H9 (cell line): ENCODE results near the gene NPTXR. TPM values are rescaled to one million over a fixed set of nuclear protein-coding genes. Genes with fewer than 3 reads are reported as not detected.

Source experiments
- DNase-seq: peaks from one replicate; pipeline ENCODE4 v3.0.0-alpha.2; 2017
- H2AFZ ChIP-seq: one replicate; pipeline ENCODE4 v1.6.1; 2013; ENCODE audit warnings: mild to moderate bottlenecking, low read length, control low read depth, moderate library complexity
- H2AK5ac ChIP-seq: 2 replicates; pipeline ENCODE4 v1.6.1; 2013; ENCODE audit warnings: low read length, control low read depth, mixed read lengths; ENCODE audit not compliant: insufficient read length
- H2BK120ac ChIP-seq: one replicate; pipeline ENCODE4 v1.6.1; 2013; ENCODE audit warnings: low read depth, mild to moderate bottlenecking, low read length, control low read depth, inconsistent platforms; ENCODE audit not compliant: poor library complexity, severe bottlenecking
- H2BK12ac ChIP-seq: 2 replicates; pipeline ENCODE4 v1.6.1; 2013; ENCODE audit warnings: low read length, control low read depth, mixed read lengths, low read depth; ENCODE audit not compliant: insufficient read length
- H2BK15ac ChIP-seq: 2 replicates; pipeline ENCODE4 v1.6.1; 2013; ENCODE audit warnings: low read depth, low read length, control low read depth
- H2BK20ac ChIP-seq: one replicate; pipeline ENCODE4 v1.6.1; 2013; ENCODE audit warnings: low read depth, mild to moderate bottlenecking, low read length, control low read depth, inconsistent platforms; ENCODE audit not compliant: poor library complexity, severe bottlenecking
- H2BK5ac ChIP-seq: 2 replicates; pipeline ENCODE4 v1.6.1; 2013; ENCODE audit warnings: low read length, control low read depth, mixed read lengths; ENCODE audit not compliant: insufficient read length
- H3K14ac ChIP-seq: 2 replicates; pipeline ENCODE4 v1.6.1; 2013; ENCODE audit warnings: low read length, control low read depth; ENCODE audit not compliant: insufficient read depth
- H3K18ac ChIP-seq: 2 replicates; pipeline ENCODE4 v1.6.1; 2013; ENCODE audit warnings: low read depth, mild to moderate bottlenecking, mixed read lengths, low read length, control low read depth; ENCODE audit not compliant: insufficient read length
- H3K23ac ChIP-seq: 2 replicates; pipeline ENCODE4 v1.6.1; 2013; ENCODE audit warnings: low read length, control low read depth, mixed read lengths, low read depth; ENCODE audit not compliant: insufficient read length
- H3K23me2 ChIP-seq: 2 replicates; pipeline ENCODE4 v1.6.1; 2013; ENCODE audit warnings: low read depth, mild to moderate bottlenecking, mixed read lengths, low read length, control low read depth; ENCODE audit not compliant: insufficient read length, poor library complexity, severe bottlenecking
- H3K27ac ChIP-seq: 2 replicates; pipeline ENCODE4 v1.5.1; 2013; ENCODE audit warnings: low read length, control low read depth, mixed read lengths, low read depth; ENCODE audit not compliant: insufficient read length
- H3K27me3 ChIP-seq: 2 replicates; pipeline ENCODE4 v1.6.1; 2013; ENCODE audit warnings: low read length, control low read depth, inconsistent platforms; ENCODE audit not compliant: insufficient read depth
- H3K4ac ChIP-seq: 2 replicates; pipeline ENCODE4 v1.6.1; 2013; ENCODE audit warnings: low read depth, mild to moderate bottlenecking, control low read depth, inconsistent platforms, low read length, moderate library complexity
- H3K4me1 ChIP-seq: 2 replicates; pipeline ENCODE4 v1.6.1; 2013; ENCODE audit warnings: low read length, control low read depth, inconsistent platforms; ENCODE audit not compliant: insufficient read depth
- H3K4me2 ChIP-seq: 2 replicates; pipeline ENCODE4 v1.6.1; 2013; ENCODE audit warnings: low read length, control low read depth, mixed read lengths; ENCODE audit not compliant: insufficient read length, insufficient read depth
- H3K56ac ChIP-seq: 2 replicates; pipeline ENCODE4 v1.6.1; 2013; ENCODE audit warnings: low read depth, mild to moderate bottlenecking, mixed read lengths, low read length, control low read depth; ENCODE audit not compliant: insufficient read length
- H3K79me1 ChIP-seq: 2 replicates; pipeline ENCODE4 v1.6.1; 2013; ENCODE audit warnings: low read depth, mild to moderate bottlenecking, moderate library complexity, low read length, control low read depth, inconsistent platforms; ENCODE audit not compliant: insufficient read depth, poor library complexity, severe bottlenecking
- H3K79me2 ChIP-seq: 2 replicates; pipeline ENCODE4 v1.6.1; 2013; ENCODE audit warnings: low read length, control low read depth, inconsistent platforms; ENCODE audit not compliant: insufficient read depth
- H3K9ac ChIP-seq: 2 replicates; pipeline ENCODE4 v1.6.1; 2013; ENCODE audit warnings: low read length, control low read depth, mixed read lengths; ENCODE audit not compliant: insufficient read length; ENCODE audit errors: extremely low read depth
- H3K9me3 ChIP-seq: one replicate; pipeline ENCODE4 v1.6.1; 2013; ENCODE audit warnings: low read depth, low read length, inconsistent platforms; ENCODE audit not compliant: control insufficient read depth
- H3T11ph ChIP-seq: one replicate; pipeline ENCODE4 v1.6.1; 2013; ENCODE audit warnings: mild to moderate bottlenecking, low read length, control low read depth, inconsistent platforms
- H4K20me1 ChIP-seq: one replicate; pipeline ENCODE4 v1.6.1; 2013; ENCODE audit not compliant: control insufficient read depth, insufficient read length, insufficient read depth
- H4K5ac ChIP-seq: 2 replicates; pipeline ENCODE4 v1.6.1; 2013; ENCODE audit warnings: low read depth, mild to moderate bottlenecking, mixed read lengths, low read length, control low read depth; ENCODE audit not compliant: insufficient read length
- H4K8ac ChIP-seq: replicated peaks from 2 replicates; pipeline ENCODE4 v1.6.1; 2013; ENCODE audit warnings: low read length, control low read depth, mixed read lengths, low read depth; ENCODE audit not compliant: insufficient read length
- H4K91ac ChIP-seq: 2 replicates; pipeline ENCODE4 v1.6.1; 2013; ENCODE audit warnings: low read depth, mild to moderate bottlenecking, moderate library complexity, mixed read lengths, low read length, control low read depth; ENCODE audit not compliant: insufficient read length
- H3K27ac Mint-ChIP-seq, 3 experiments: 2 replicates in 2 of 3; 3 replicates in 1 of 3; pipeline ENCODE4 v1.8.0; 2020 to 2021; ENCODE audit warnings: mixed read lengths in 3 of 3, mild to moderate bottlenecking in 1 of 3, moderate library complexity in 1 of 3
- H3K27me3 Mint-ChIP-seq: 2 replicates; pipeline ENCODE4 v1.8.0; 2021; ENCODE audit warnings: low read depth, mild to moderate bottlenecking, moderate library complexity, mixed read lengths
- H3K36me3 Mint-ChIP-seq, 3 experiments: 2 replicates in 2 of 3; 3 replicates in 1 of 3; pipeline ENCODE4 v1.8.0; 2020 to 2021; ENCODE audit warnings: low read depth in 3 of 3, mixed read lengths in 3 of 3; ENCODE audit not compliant: insufficient read depth in 1 of 3
- H3K4me1 Mint-ChIP-seq, 2 experiments: 2 replicates each; pipeline ENCODE4 v1.8.0; 2020; ENCODE audit warnings: mixed read lengths in 2 of 2
- H3K4me3 Mint-ChIP-seq, 2 experiments: 2 replicates in 1 of 2; 3 replicates in 1 of 2; pipeline ENCODE4 v1.8.0; 2020 to 2021; ENCODE audit warnings: mild to moderate bottlenecking in 2 of 2, mixed read lengths in 2 of 2, moderate library complexity in 1 of 2
- H3K9me3 Mint-ChIP-seq, 2 experiments: 2 replicates in 1 of 2; 3 replicates in 1 of 2; pipeline ENCODE4 v1.8.0; 2020; ENCODE audit warnings: mild to moderate bottlenecking in 2 of 2, mixed read lengths in 2 of 2, moderate library complexity in 1 of 2
- CTCF ChIP-seq: fragments of 200-600 bp; sonication (generic); conservative IDR thresholded peaks from 3 replicates; pipeline ENCODE4 v1.8.0; 2021; ENCODE audit warnings: antibody characterized with exemption, mild to moderate bottlenecking
- WGBS: extraction: QIAGEN DNeasy Blood & Tissue Kit; methylation state at CpG from one replicate; pipeline ENCODE4 v1.1.7; 2013; ENCODE audit warnings: missing lambda C conversion rate, low lambda C conversion rate, mixed read lengths; ENCODE audit not compliant: insufficient read length; ENCODE audit errors: extremely low coverage; 5-methylcytosine and 5-hydroxymethylcytosine counted together
- total RNA-seq: library from RNA; stranded (reverse); gene quantifications from 2 replicates; pipeline ENCODE4 v1.2.1, GENCODE V29; 2021

Gene NPTXR
- total RNA-seq, 1 experiment from 2014 or later: 8.1 TPM

GRCh38 chr22:38832005-38832978 is 11.5 kb downstream of the NPTXR start:
- Histone ChIP-seq H3K9me3 (no peaks in the 10 kb centered on the region), H2AFZ (no peak overlapping the region), H3K4ac (no peak overlapping the region), H3K79me2 (peaks cover 2% of the 10 kb centered on the region; the same call in 1 of the 2 replicates), H4K5ac (no peak overlapping the region), H3K18ac (no peak overlapping the region), H3K79me1 (no peaks in the 10 kb centered on the region), H4K20me1 (no peaks in the 10 kb centered on the region), H3K14ac (no peak overlapping the region), H3K27me3 (no peaks in the 10 kb centered on the region), H3K4me2 (no peak overlapping the region), H2BK15ac (no peak overlapping the region), H2BK120ac (no peak overlapping the region), H3K23me2 (no peaks in the 10 kb centered on the region), H2BK12ac (no peak overlapping the region), H3T11ph (no peak overlapping the region), H3K9ac (no peak overlapping the region), H3K4me1 (peaks cover 10% of the 10 kb centered on the region; the same call in 1 of the 2 replicates), H3K23ac (no peak overlapping the region), H3K27ac (no peak overlapping the region), H2BK20ac (no peak overlapping the region), H2AK5ac (no peak overlapping the region), H4K91ac (no peak overlapping the region), H4K8ac (no peak overlapping the region), H3K56ac (no peak overlapping the region), H2BK5ac (no peak overlapping the region)
- H3K27ac Mint-ChIP-seq: no peak overlapping the region; a peak in 1 of 7 replicates
- H3K4me1 Mint-ChIP-seq: peaks cover 44 to 45% of the 10 kb centered on the region in 2 experiments
- H3K36me3 Mint-ChIP-seq: no peaks in the 10 kb centered on the region
- no peak for TF ChIP-seq CTCF
- H3K27me3 Mint-ChIP-seq: peaks cover 11% of the 10 kb centered on the region
- no peak for DNase-seq
- no CpG with 5 or more reads among the region's 30 CpGs for WGBS
- no peaks in the 10 kb centered on the region for H3K9me3 Mint-ChIP-seq
- H3K4me3 Mint-ChIP-seq: no peak overlapping the region
